NB4 (cell line): ENCODE measurements around the gene CHRM4.
A peak's percentile ranks its signal among the peaks of the same experiment; 100 is the strongest.

Experiments
- DNase-seq: peaks from one replicate; pipeline ENCODE4 v3.0.0; 2010; ENCODE audit warnings: low read depth
- H3K4me3 ChIP-seq: one replicate; pipeline ENCODE4 v1.5.1; 2011; ENCODE audit warnings: mild to moderate bottlenecking, low read depth, low read length, moderate library complexity
- CTCF ChIP-seq: IDR thresholded peaks from one replicate; pipeline ENCODE4 v1.5.1; 2012; ENCODE audit warnings: low read depth, low read length
- MAX ChIP-seq: IDR thresholded peaks from 2 replicates; pipeline ENCODE4 v1.6.1; 2011; ENCODE audit warnings: low read depth, low read length
- MYC ChIP-seq: IDR thresholded peaks from 2 replicates; pipeline ENCODE4 v1.6.1; 2011; ENCODE audit warnings: low read depth, low read length
- POLR2A ChIP-seq: IDR thresholded peaks from 2 replicates; pipeline ENCODE4 v1.6.1; 2011; ENCODE audit warnings: mild to moderate bottlenecking; ENCODE audit not compliant: insufficient read length; ENCODE audit errors: extremely low read depth

CHRM4 gene

DNA sequence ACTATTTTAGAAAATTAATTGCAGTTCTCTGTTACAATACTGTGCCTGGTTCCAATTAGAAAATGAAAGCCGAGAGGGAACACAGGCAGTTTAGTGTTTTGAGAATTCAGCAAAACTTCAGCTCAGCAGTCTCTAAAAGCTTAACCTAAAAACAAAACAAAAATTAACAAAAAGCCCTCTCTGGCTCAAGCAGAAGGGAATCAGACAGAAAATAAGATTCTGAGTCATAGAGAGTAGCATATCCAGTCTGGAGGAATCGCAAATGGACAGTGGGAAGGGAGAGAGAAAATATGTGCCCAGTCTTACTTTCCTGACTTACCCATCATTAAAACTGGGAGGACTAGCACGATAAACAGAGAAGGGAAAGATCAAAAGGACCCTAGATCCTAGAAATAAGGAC, 38.1 kb upstream of the CHRM4 start:
- H3K4me3 ChIP-seq = no peak overlapping the region
- TF ChIP-seq MYC (no peak), MAX (no peak), POLR2A (no peak), CTCF (no peak)
- DNase-seq = no peak

- H3K4me3 ChIP-seq = no peak overlapping the region
- TF ChIP-seq MYC (no peak), POLR2A (no peak), MAX (no peak), CTCF (no peak)
- peak; percentile 41 for DNase-seq
Measured at GRCh38 chr11:46427364-46427763, 35.8 kb upstream of the CHRM4 start.

DNA sequence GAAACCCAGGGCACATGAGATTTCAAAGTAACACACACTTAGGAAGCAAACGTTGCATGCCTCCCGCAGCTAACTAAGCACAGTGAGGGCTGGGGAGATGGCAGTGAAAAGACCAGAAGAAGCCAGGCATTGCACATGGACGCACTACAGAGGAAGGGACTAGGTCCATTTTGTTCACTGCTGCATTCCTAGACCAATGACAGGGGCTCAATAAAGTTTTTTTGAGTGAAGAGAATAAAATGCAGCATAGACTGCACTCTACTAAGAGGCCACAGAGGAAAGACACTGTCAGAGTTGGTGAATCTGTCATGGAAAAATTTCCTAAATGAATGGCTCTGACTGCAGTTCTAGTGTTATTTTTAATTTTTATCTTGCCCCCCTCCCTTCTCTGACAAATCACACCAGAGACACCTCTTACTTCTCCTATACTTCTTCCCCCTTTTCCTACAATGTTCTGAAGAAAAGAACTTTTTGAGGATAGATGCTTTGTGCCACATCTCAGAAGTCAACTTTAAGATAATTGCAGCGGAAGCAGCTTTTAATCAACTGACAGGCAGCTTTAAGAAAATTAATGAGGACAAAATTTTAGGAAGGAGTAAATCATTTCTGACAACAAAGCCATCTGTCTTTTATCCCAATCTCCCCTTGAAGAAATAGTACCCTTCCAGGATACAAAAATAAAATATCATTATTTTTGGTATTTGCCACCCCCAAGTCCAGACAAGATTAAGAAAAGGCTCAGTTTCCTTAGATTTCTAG, 34.8 kb upstream of the CHRM4 start:
- no peak for DNase-seq
- H3K4me3 ChIP-seq = no peak overlapping the region
- no peak for TF ChIP-seq MAX
- no peak for TF ChIP-seq MYC
- no peak for TF ChIP-seq POLR2A
- no peak for TF ChIP-seq CTCF

DNA sequence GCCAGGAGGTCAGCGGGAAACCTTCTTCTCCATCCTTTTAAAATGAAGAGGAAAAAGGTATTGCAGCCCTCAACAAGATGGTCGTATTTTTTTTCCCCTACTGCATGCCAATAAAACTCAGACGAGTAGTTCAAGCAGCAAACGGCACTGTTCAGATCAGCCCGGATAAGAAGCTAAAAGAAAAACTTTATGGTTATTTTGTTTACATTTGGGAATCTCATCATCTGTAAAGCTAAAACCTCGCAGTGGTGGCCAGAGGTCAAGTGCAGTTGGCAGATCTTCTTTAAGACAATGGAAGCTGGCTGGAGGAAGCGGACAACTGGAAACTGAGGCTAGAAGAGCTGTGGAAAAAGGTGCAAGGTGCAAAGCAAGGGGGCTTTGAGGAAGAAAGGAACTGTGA, 31.0 kb upstream of the CHRM4 start:
- TF ChIP-seq MAX (no peak), CTCF (no peak), POLR2A (no peak), MYC (no peak)
- H3K4me3 ChIP-seq = no peak overlapping the region
- no peak for DNase-seq

DNA sequence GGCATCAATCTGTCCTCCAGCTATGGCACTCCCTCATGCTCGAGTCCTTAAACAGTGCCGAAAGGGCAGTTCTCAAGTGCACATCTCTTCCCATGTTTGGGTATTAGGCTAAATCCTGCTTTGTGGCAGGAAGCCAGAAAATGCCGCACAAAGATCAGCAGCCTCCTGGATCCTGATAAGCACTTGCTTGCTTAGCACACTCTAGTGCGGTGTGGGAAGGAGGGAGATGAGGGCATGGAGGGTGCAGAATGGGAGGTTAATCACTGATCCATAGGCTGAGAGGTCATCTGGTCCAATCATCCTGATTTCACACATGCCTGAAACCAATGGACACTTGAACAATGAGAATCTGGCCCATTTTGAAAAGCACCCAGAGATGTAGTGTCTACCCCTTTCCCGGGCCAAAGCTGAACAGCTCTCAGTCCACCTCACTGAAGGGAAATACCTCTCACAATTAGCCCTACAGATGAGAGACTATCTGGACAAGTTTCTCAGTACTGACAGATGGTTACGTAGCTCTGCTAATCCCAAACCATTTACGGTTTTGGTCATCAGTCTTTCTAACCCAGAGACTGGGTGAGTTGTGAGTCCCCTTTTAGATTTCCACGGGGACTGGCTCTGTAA, 29.8 kb upstream of the CHRM4 start:
- H3K4me3 ChIP-seq = no peak overlapping the region
- TF ChIP-seq POLR2A (no peak), MYC (no peak), MAX (no peak), CTCF (no peak)
- DNase-seq = no peak
